ENCODE results near the gene SAMD4A.

DNA sequence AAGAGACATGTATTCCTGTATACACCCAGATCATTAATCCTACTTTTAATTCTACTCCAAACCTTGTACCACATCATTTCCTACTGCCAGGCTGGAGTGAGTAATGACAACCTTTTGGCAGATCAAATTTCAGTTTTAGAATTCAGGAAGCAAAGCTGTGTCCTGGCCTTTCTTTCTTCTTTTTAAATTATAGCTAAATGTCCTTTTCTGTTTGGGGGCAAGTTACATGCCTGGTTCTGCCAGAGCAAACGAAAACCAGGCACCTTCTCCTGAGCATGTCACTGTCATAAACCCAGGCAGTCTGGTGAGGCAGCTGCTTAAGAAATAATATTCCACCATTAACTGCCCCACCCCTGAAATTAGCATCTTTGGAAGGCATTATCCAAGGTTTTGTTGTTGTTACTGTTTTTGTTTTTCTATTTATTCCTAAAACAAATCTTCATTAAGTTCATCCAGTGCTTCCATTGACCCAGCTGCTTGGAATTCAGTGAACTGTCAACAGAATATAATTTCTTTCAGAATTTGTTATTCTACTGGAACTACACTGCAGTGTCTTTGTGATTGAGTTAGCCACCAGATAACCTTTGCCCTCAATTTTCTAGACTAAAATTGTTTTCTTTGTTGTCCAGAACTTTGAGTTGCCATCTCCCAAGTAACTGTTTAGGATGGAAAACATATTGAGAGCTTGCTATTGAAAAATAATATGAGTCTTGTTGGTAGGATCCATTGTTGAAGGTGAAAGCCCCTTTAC, 33.2 kb downstream of the SAMD4A start:
- TF ChIP-seq POLR2A (IDR thresholded peaks at IDR 0.05) (no peak), POLR2AphosphoS5 (IDR thresholded peaks at IDR 0.05) (no peak)
